Activated T-cell treated with anti-CD3 and anti-CD28 coated beads for 24 hours (primary cell): ENCODE results near the gene KCNMB3.
"Not testable (repeated sequence)": the region's sequence is repeated elsewhere in the genome, so short reads cannot be mapped to it uniquely, and the experiment has no call there.

ENCODE experiments used
- DNase-seq: peaks from one replicate; pipeline ENCODE4 v3.0.0-alpha.2; 2020; ENCODE audit warnings: low read depth

Gene KCNMB3

DNA sequence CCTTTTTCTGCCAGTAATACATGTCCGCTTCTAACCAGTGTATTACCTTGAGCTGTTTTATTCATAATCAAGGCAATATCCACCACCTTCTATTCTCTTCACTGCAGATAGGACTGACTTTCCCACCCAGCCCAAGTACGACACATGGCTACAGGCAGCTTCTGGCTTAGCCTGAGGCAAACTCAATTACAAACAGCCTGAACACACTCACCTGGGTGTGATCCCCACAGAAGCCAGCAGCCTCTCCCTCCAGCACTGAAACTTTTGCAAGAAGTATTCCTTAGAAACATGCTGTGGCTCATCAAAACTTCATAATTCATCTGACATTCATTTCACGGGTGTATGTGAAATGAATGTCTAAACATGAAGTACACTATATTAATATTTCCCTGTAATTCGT, 13.5 kb upstream of the KCNMB3 start:
- DNase-seq = no peak

DNA sequence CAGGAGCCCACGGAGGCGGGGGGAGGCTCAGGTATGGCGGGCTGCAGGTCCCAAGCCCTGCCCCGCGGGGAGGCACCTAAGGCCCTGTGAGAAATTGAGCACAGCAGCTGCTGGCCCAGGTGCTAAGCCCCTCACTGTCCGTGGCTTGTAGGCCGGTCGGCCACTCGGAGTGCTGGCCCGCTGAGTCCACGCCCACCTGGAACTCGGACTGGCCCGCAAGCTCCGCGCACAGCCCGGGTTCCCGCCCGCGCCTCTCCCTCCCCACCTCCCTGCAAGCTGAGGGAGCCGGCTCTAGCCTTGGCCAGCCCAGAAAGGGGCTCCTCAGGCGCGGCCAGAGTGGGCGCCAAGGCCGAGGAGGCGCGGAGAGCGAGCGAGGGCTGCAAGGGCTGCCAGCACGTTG, 12.2 kb upstream of the KCNMB3 start:
- no peak for DNase-seq

DNA sequence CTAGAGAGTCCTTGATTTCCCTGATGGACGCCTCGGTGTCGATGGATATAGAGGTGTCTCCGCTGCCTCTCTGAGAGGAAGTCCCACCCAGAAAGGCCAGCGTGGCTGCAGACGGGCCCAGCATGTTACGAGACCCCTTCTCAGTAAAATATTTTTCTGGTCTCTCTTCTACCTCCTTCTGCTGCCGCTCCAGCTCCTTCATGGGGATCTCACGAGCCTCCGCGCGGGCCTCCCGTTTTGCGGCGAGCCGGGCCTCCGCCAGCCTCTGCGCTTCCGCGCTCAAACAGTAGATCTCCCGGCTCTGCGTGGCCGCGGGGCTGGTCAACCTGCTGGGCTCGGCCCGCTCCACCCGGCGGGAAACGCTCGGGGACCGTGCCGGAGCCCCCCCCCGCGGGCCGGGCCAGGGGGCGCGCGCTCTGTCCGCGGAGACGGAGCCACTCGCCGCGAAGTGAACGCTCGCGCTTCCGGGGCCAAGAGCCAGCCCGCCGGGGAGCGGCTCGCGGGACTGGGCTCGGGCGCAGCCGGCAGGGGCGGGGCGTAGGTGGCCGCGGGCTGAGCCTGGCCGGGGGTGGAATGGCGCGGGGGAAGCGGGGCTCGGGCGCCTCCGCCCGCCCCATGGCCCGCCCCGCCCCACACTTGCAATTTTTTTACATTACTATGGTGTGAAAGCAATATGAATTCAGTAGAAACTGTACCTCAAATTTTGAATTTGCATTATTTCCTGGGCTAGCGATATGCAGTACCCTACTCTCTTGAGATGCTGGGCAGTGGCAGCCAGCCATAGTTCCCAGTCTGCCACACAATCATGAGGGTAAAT, 10.2 kb upstream of the KCNMB3 start:
- peak; percentile 59 for DNase-seq

DNA sequence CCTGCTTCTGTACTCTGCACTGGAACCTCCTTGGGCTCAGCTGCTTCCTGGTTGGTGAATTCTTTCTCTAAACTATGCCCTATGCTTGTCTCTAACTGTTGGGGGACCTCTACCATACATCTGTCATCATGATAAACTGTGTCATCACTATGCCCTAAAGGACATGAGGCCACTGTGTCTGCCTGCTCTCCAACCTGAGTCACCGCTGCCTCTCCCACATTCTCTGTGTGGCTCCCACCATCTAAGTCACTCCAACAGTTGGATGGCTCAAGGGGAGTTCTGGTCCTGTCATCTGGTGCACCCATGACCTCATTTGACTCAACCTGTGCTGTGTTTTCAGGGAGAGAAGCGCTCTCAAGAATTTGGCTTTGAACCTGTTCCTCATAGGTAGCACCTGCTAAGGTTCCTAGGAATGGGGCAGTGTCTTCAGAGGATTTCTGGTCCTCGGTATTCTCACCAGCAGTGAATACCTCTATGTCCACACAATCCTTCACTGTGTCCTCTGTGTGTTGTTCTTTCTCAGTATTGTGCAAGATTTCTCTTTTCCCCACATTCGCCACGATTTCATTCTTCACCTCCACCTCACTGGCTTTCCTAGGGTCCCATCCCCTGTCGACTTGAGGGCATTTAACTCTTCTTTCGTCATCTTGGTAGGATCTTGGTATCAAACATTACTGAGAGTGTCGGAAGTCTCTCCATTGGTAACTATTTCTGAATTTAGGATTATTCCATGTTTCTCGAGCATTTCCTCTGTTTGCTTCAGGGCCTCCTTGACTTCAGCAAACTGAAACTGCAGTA, 9.2 kb upstream of the KCNMB3 start:
- DNase-seq = not testable (repeated sequence)

GRCh38 chr3:179258820-179259219, 7.9 kb upstream of the KCNMB3 start:
- DNase-seq = no peak

DNA sequence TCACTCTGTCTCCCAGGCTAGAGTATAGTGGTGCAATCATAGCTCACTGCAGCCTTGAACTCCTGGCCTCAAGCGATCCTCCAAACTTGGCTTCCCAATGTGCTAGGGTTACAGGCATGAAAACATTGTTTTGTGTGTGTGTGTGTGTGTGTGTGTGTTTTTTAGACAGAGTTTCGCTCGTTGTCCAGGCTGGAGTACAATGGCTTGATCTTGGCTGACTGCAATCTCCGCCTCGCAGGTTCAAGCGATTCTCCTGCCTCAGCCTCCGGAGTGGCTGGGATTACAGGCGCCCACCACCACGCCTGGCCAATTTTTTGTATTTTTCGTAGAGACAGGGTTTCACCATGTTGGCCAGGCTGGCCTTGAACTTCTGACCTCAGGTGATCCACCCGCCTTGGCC, 6.8 kb upstream of the KCNMB3 start:
- DNase-seq = not testable (repeated sequence)

- no peak for DNase-seq
Observed at GRCh38 chr3:179256813-179257212, 5.9 kb upstream of the KCNMB3 start.

GRCh38 chr3:179247289-179248015, 3.5 kb downstream of the KCNMB3 start:
- no peak for DNase-seq

GRCh38 chr3:179244878-179245277, 6.0 kb downstream of the KCNMB3 start:
- no peak for DNase-seq

- DNase-seq = not testable (repeated sequence)
Observed at GRCh38 chr3:179242859-179243258, 8.1 kb downstream of the KCNMB3 start.

- not testable (repeated sequence) for DNase-seq
Observed at GRCh38 chr3:179240299-179240698, 10.6 kb downstream of the KCNMB3 start.

DNA sequence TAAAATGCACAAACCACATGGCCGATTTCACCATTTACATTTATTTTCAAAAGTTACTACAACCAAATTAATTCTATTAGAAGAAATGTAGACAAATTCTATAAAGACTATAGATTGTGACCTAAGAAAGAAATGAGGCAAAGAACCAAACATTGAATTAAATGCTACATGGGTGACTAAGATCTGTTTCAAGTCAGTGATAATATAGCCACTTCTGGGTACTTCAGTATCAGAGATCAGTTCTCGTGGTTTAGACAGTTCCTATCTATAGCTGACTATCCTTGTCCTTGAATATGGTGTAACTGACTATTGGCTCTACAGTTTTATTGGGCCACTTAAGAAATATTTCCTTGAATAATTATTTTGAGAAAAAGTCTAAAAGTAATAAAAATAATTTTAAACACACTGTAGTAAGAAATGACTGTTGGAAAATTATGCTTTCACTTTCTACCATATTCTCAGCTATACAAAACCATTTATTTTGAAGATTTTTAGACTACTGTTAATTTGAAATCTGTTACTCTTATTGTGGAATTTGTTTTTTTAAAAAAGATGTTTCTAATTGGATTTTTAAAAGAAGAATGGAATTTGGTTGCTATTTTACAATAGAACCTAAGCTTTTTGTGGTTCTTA, 14.1 kb downstream of the KCNMB3 start:
- no peak for DNase-seq

GRCh38 chr3:179234199-179234598, 16.7 kb downstream of the KCNMB3 start:
- DNase-seq = no peak

DNA sequence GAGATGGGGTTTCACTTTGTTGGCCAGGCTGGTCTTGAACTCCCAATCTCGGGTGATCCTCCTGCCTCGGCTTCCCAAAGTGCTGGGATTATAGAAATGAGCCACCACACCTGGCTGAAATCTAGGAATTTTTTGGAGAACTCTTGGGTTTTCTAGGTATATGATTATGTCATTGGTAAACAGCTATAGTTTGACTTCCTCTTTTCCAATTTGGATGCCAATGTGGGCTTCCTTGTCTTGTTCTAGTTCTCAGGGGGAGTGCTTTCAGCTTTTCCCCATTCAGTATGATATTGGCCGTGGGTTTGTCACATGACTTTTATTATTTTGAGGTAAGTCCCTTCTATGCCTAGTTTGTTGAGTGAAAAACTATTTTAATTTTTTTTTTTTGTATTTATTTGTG, 17.9 kb downstream of the KCNMB3 start:
- DNase-seq = no peak

GRCh38 chr3:179229177-179229576, 21.7 kb downstream of the KCNMB3 start:
- DNase-seq = no peak

- no peak for DNase-seq
Observed at GRCh38 chr3:179227349-179227748, 23.6 kb downstream of the KCNMB3 start.

DNA sequence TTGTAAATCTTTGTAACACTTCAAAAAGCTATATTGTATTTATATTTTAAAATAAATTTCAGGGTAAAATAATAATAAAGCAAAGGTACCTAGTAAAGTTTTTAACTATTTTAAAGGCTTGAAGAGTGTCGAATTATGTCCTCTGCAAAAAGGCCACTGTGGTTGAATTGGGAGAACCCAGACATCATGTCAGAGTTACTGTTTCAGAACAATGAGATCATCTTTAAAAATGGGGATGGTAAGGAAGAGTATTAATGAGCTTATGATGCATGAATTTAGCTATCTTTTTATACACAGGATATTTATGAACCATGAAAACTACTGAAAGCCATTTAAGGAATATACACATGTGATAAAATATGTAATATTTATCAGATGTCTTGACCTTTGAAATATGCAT, 26.3 kb downstream of the KCNMB3 start:
- no peak for DNase-seq

GRCh38 chr3:179223548-179223947, 27.4 kb downstream of the KCNMB3 start:
- no peak for DNase-seq

GRCh38 chr3:179218213-179218612, 32.7 kb downstream of the KCNMB3 start:
- not testable (repeated sequence) for DNase-seq

DNA sequence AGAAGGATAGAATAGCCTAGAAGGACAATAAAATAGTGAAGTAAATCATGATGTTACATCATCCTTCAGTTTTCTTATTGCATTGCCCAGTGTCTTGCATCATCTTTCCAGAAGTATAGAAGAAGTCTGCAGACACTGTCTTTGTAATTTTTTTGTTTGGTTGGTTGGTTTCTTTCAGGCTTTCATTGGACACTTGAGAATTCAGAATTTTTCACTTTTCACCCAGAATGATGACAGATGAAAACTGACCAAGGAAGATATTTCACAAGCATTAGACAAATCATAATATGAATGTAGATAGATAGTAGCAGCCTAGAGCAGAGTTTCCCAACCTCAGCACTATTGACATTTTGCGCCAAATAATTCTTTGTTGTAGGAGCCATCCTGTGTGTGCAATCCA, 35.4 kb downstream of the KCNMB3 start:
- not testable (repeated sequence) for DNase-seq

GRCh38 chr3:179200790-179201189, 50.1 kb downstream of the KCNMB3 start:
- DNase-seq = no peak

DNA sequence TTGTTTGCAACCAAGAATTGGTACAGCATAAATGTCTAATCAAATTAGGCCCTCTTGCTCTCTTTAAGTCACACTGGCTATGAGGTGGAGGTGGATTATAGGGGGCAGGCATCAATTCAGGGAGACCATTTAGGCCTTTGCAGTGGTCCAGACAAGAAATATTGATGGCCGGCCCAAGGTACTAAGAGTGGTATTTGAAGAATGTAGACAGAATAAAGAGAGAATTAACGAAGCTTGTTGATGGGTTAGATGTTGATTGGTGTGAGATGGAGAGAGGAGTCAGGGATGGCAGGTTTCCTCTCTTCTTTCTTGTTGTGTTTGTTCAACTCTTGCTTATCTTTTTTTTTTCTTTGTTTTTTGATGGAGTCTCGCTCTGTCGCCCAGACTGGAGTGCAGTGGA, 54.2 kb downstream of the KCNMB3 start:
- no peak for DNase-seq
